HTR-8/SVneo (cell line): Measurements from ENCODE around the gene BRDT.
A peak's percentile ranks its signal among the peaks of the same experiment; 100 is the strongest.
"Not testable (repeated sequence)": the region's sequence is repeated elsewhere in the genome, so short reads cannot be mapped to it uniquely, and the experiment has no call there.

Experiments used
- DNase-seq: peaks from one replicate; pipeline ENCODE4 v3.0.0; 2011; ENCODE audit warnings: low spot score, mixed read lengths; ENCODE audit not compliant: insufficient read length
- FAIRE-seq: peaks from 2 replicates; lab custom pipeline; 2011; peaks lifted over from hg19 to GRCh38; lab: Jason Lieb, UNC

BRDT gene

GRCh38 chr1:91980663-91981062 lies 31.5 kb downstream of the BRDT start:
- DNase-seq (no peak), FAIRE-seq (no peak)

GRCh38 chr1:91981996-91982609 lies 32.9 kb downstream of the BRDT start:
- FAIRE-seq: no peak
- DNase-seq: no peak

GRCh38 chr1:91993256-91993655 lies 44.1 kb downstream of the BRDT start:
- DNase-seq: no peak
- FAIRE-seq: no peak

GRCh38 chr1:91997607-91998195 lies 48.5 kb downstream of the BRDT start:
- DNase-seq: peak; percentile 22
- FAIRE-seq: no peak

GRCh38 chr1:92004129-92004528 lies 54.9 kb downstream of the BRDT start:
- no peak for FAIRE-seq
- DNase-seq: no peak

- FAIRE-seq (no peak), DNase-seq (no peak)
Measured at GRCh38 chr1:92013923-92014322, 64.7 kb downstream of the BRDT start.

- DNase-seq (no peak), FAIRE-seq (no peak)
Measured at GRCh38 chr1:92016720-92017316, 67.6 kb downstream of the BRDT start.

- no peak for DNase-seq
- no peak for FAIRE-seq
Measured at GRCh38 chr1:92017656-92018055, 68.5 kb downstream of the BRDT start.

GRCh38 chr1:92026042-92026441 lies 76.8 kb downstream of the BRDT start:
- DNase-seq, FAIRE-seq: not testable (repeated sequence)

GRCh38 chr1:92026806-92027205 lies 77.6 kb downstream of the BRDT start:
- FAIRE-seq (no peak), DNase-seq (no peak)

- FAIRE-seq: no peak
- peak; percentile 2 for DNase-seq
Measured at GRCh38 chr1:92029241-92029922, 80.2 kb downstream of the BRDT start.

GRCh38 chr1:92030656-92031107 lies 81.5 kb downstream of the BRDT start:
- FAIRE-seq (no peak), DNase-seq (peak; percentile 30)

GRCh38 chr1:92031281-92032110 lies 82.3 kb downstream of the BRDT start:
- DNase-seq (no peak), FAIRE-seq (no peak)

GRCh38 chr1:92037400-92037799 lies 88.2 kb downstream of the BRDT start:
- FAIRE-seq: no peak
- peak; percentile 11 for DNase-seq

GRCh38 chr1:92038695-92039346 lies 89.6 kb downstream of the BRDT start:
- DNase-seq: no peak
- FAIRE-seq: no peak

- DNase-seq: no peak
- FAIRE-seq: no peak
Measured at GRCh38 chr1:92040971-92041370, 91.8 kb downstream of the BRDT start.

- DNase-seq (no peak), FAIRE-seq (no peak)
Measured at GRCh38 chr1:92043621-92044020, 94.4 kb downstream of the BRDT start.

- DNase-seq (no peak), FAIRE-seq (no peak)
Measured at GRCh38 chr1:92045766-92046495, 96.7 kb downstream of the BRDT start.

- FAIRE-seq (no peak), DNase-seq (no peak)
Measured at GRCh38 chr1:92051948-92052347, 102.7 kb downstream of the BRDT start.
